Keratinocyte (primary cell): ENCODE data around the gene USP8. TPM values are rescaled to one million over a fixed set of nuclear protein-coding genes. Genes with fewer than 3 reads are reported as not detected.

Source experiments
- DNase-seq: peaks from one replicate; pipeline ENCODE4 v3.0.0-alpha.2; 2011; ENCODE audit warnings: low read depth, missing footprints, low spot score
- FAIRE-seq: peaks from 2 replicates; lab custom pipeline; 2011; peaks lifted over from hg19 to GRCh38; lab: Jason Lieb, UNC
- H2AFZ ChIP-seq: 2 replicates; pipeline ENCODE4 v1.6.0; 2012; ENCODE audit warnings: low read length, control low read depth, inconsistent platforms; ENCODE audit not compliant: control insufficient read depth
- H3K27ac ChIP-seq: 2 replicates; pipeline ENCODE4 v1.5.1; 2011; ENCODE audit warnings: low read length; ENCODE audit not compliant: control insufficient read depth, insufficient read depth
- H3K27me3 ChIP-seq: 3 replicates; pipeline ENCODE4 v1.6.0; 2011; ENCODE audit warnings: low read length; ENCODE audit not compliant: control insufficient read depth, insufficient read depth; ENCODE audit errors: extremely low read depth
- H3K36me3 ChIP-seq, 2 experiments: 2 replicates in 1 of 2; 3 replicates in 1 of 2; pipeline ENCODE4 v1.5.1; 2011; ENCODE audit warnings: low read length in 2 of 2, mild to moderate bottlenecking in 1 of 2; ENCODE audit not compliant: control insufficient read depth in 2 of 2, insufficient read depth in 2 of 2; ENCODE audit errors: extremely low read depth in 1 of 2
- H3K4me1 ChIP-seq: 3 replicates; pipeline ENCODE4 v1.5.1; 2011; ENCODE audit warnings: low read length; ENCODE audit not compliant: control insufficient read depth, insufficient read depth; ENCODE audit errors: extremely low read depth
- H3K4me2 ChIP-seq: 3 replicates; pipeline ENCODE4 v1.6.0; 2011; ENCODE audit warnings: low read depth, low read length; ENCODE audit not compliant: control insufficient read depth, insufficient read depth; ENCODE audit errors: extremely low read depth
- H3K4me3 ChIP-seq, 3 experiments: fragments of 200-600 bp in 1 of 3; sonication (generic) in 1 of 3; 2 replicates in 2 of 3; 3 replicates in 1 of 3; pipeline ENCODE4 v1.5.1; 2011 to 2016; ENCODE audit warnings: low read length in 3 of 3, mild to moderate bottlenecking in 3 of 3, control low read depth in 2 of 3, inconsistent platforms in 1 of 3, low read depth in 1 of 3, mixed read lengths in 1 of 3, mixed run types in 1 of 3, moderate library complexity in 1 of 3; ENCODE audit not compliant: control insufficient read depth in 2 of 3, insufficient read depth in 2 of 3; ENCODE audit errors: extremely low read depth in 1 of 3
- H3K79me2 ChIP-seq: 2 replicates; pipeline ENCODE4 v1.6.0; 2012; ENCODE audit warnings: low read length; ENCODE audit not compliant: control insufficient read depth, insufficient read depth
- H3K9ac ChIP-seq: 3 replicates; pipeline ENCODE4 v1.6.0; 2011; ENCODE audit warnings: low read length; ENCODE audit not compliant: control insufficient read depth, insufficient read depth; ENCODE audit errors: extremely low read depth
- H3K9me1 ChIP-seq: 3 replicates; pipeline ENCODE4 v1.6.0; 2011; ENCODE audit warnings: low read length; ENCODE audit not compliant: control insufficient read depth, insufficient read depth; ENCODE audit errors: extremely low read depth
- H3K9me3 ChIP-seq: 2 replicates; pipeline ENCODE4 v1.5.1; 2012; ENCODE audit warnings: low read depth, low read length; ENCODE audit not compliant: control insufficient read depth
- H4K20me1 ChIP-seq: 3 replicates; pipeline ENCODE4 v1.6.0; 2011; ENCODE audit warnings: low read length; ENCODE audit not compliant: control insufficient read depth, insufficient read depth; ENCODE audit errors: extremely low read depth
- CTCF ChIP-seq, 3 experiments: IDR thresholded peaks in 1 of 3; conservative IDR thresholded peaks in 1 of 3; optimal IDR thresholded peaks in 1 of 3; 2 replicates in 2 of 3; 3 replicates in 1 of 3; pipeline versions ENCODE3 to v1.5.1; 2011; ENCODE audit warnings: low read length in 3 of 3, mild to moderate bottlenecking in 3 of 3, moderate library complexity in 2 of 3, control low read depth in 1 of 3, inconsistent platforms in 1 of 3; ENCODE audit not compliant: insufficient read depth in 2 of 3; ENCODE audit errors: extremely low read depth in 1 of 3
- EZH2 ChIP-seq: IDR thresholded peaks from one replicate; pipeline ENCODE4 v1.6.1; 2012; ENCODE audit warnings: inconsistent platforms, mild to moderate bottlenecking, low read length, moderate library complexity
- dilution Hi-C: fragments of 300-500 bp; cut with MboI; formaldehyde crosslinking; loops from one replicate; pipeline ENCODE4 v1.7.0; 2020; ENCODE audit warnings: low sequenced_read_pairs; ENCODE audit not compliant: extremely low pct_ligation_motif_present
- polyA plus RNA-seq, 5 experiments: library from polyadenylated mRNA; depleted of rRNA in 3 of 5; stranded (reverse) in 3 of 5; stranded (forward) in 1 of 5; unstranded in 1 of 5; fragments of >200 nt; gene quantifications; 1 replicate in 1 of 5; 2 replicates in 3 of 5; 3 replicates in 1 of 5; pipeline versions ENCODE4 v1.2.1 to v1.2.3, GENCODE V29; 2011 to 2012; ENCODE audit warnings: missing spikeins in 2 of 5, low read depth in 1 of 5, low replicate concordance in 1 of 5

Gene USP8
- polyA plus RNA-seq, 1 donor (not counting 4 experiments of a cell fraction or from before 2014, with no cell fraction given): 47.4 TPM

DNA sequence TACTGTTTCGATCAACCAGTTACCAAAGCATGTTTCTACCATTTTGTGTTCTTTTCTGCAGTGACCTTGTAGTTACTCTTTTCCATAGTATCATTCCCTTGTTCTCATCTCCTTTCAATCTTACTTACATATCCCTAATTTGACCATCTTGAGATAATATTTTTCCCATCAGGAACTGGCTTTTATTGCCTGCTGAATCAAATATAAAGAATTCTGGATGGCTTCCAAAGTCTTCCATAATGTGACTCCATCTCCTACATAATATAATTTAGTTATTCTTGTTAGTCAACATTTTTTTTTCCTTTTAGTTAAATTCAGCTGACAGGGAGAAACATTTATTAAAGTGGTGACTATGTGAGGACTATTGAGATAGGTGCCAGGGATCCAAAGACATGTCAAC is 7.0 kb downstream of the USP8 start:
- Histone ChIP-seq H3K36me3 (peaks cover 0 to 5% of the 10 kb centered on the region in 2 experiments), H3K4me2 (no peak overlapping the region), H2AFZ (no peak overlapping the region), H3K9me1 (no peaks in the 10 kb centered on the region), H3K4me3 (no peak overlapping the region), H3K4me1 (no peaks in the 10 kb centered on the region), H3K27ac (no peak overlapping the region), H3K9me3 (no peaks in the 10 kb centered on the region), H3K27me3 (no peaks in the 10 kb centered on the region), H4K20me1 (peaks cover 11% of the 10 kb centered on the region), H3K79me2 (peaks cover 93% of the 10 kb centered on the region), H3K9ac (no peak overlapping the region)
- dilution Hi-C loops: no loop called here
- TF ChIP-seq CTCF (optimal IDR thresholded peaks at IDR 0.05 in 1 of 3, IDR thresholded peaks at IDR 0.05 in 1 of 3, conservative IDR thresholded peaks at IDR 0.05 in 1 of 3; ENCODE audit: extremely low read depth in 1 of 3, insufficient read depth in 2 of 3, low read length in 3 of 3): no peak
- TF ChIP-seq EZH2: no peak
- FAIRE-seq (no peak), DNase-seq (no peak)

- Histone ChIP-seq H3K4me3 (no peak overlapping the region), H3K27ac (no peak overlapping the region), H2AFZ (no peak overlapping the region), H3K27me3 (no peaks in the 10 kb centered on the region), H3K4me1 (no peaks in the 10 kb centered on the region), H3K9me1 (no peaks in the 10 kb centered on the region), H3K9me3 (no peaks in the 10 kb centered on the region), H4K20me1 (peaks cover 11% of the 10 kb centered on the region), H3K36me3 (peaks cover 0 to 5% of the 10 kb centered on the region in 2 experiments), H3K9ac (no peak overlapping the region), H3K79me2 (peaks cover 93% of the 10 kb centered on the region), H3K4me2 (no peak overlapping the region)
- TF ChIP-seq CTCF (optimal IDR thresholded peaks at IDR 0.05 in 1 of 3, IDR thresholded peaks at IDR 0.05 in 1 of 3, conservative IDR thresholded peaks at IDR 0.05 in 1 of 3; ENCODE audit: extremely low read depth in 1 of 3, insufficient read depth in 2 of 3, low read length in 3 of 3) (no peak), EZH2 (no peak)
- dilution Hi-C loops: no loop called here
- FAIRE-seq: no peak
- DNase-seq: no peak
These were observed 8.0 kb downstream of the USP8 start for GRCh38 chr15:50432230-50432629.
